CD14-positive monocyte (primary cell): ENCODE results near the gene LTBP1. TPM values are rescaled to one million over a fixed set of nuclear protein-coding genes. Genes with fewer than 3 reads are reported as not detected.

ENCODE experiments used
- DNase-seq, 3 donors: peaks; one replicate each; pipeline ENCODE4 v3.0.0-alpha.2; 2011 to 2022
- H2AFZ ChIP-seq: 2 replicates; pipeline ENCODE4 v1.6.0; 2012; ENCODE audit warnings: mild to moderate bottlenecking, low read depth, low read length, inconsistent platforms; ENCODE audit not compliant: insufficient read depth, poor library complexity, severe bottlenecking
- H3K27ac ChIP-seq, 2 donors: 1 replicate in 1 of 2; 2 replicates in 1 of 2; pipeline ENCODE4 v1.5.1; 2012 to 2013; ENCODE audit warnings: low read length in 2 of 2, control low read depth in 1 of 2, inconsistent platforms in 1 of 2, low read depth in 1 of 2, mild to moderate bottlenecking in 1 of 2
- H3K27me3 ChIP-seq, 2 donors: one replicate each; pipeline versions ENCODE4 v1.6.0 to v1.6.1; 2011 to 2013; ENCODE audit warnings: low read length in 2 of 2; ENCODE audit not compliant: control insufficient read depth in 2 of 2, insufficient read depth in 2 of 2
- H3K36me3 ChIP-seq, 2 donors: replicated peaks in 1 of 2; 1 replicate in 1 of 2; 2 replicates in 1 of 2; pipeline versions ENCODE4 v1.5.1 to v1.6.1; 2012 to 2013; ENCODE audit warnings: low read length in 2 of 2, control low read depth in 1 of 2, inconsistent platforms in 1 of 2, mild to moderate bottlenecking in 1 of 2; ENCODE audit not compliant: insufficient read depth in 2 of 2, control insufficient read depth in 1 of 2
- H3K4me1 ChIP-seq, 2 donors: 1 replicate in 1 of 2; 2 replicates in 1 of 2; pipeline versions ENCODE4 v1.5.1 to v1.6.1; 2012 to 2013; ENCODE audit warnings: low read length in 2 of 2, control low read depth in 1 of 2, inconsistent platforms in 1 of 2, mild to moderate bottlenecking in 1 of 2, moderate library complexity in 1 of 2; ENCODE audit not compliant: insufficient read depth in 2 of 2, control insufficient read depth in 1 of 2
- H3K4me2 ChIP-seq: replicated peaks from 2 replicates; pipeline ENCODE3; 2012; ENCODE audit warnings: low read length, moderate library complexity, mild to moderate bottlenecking; ENCODE audit not compliant: poor library complexity, severe bottlenecking; ENCODE audit errors: extremely low read depth
- H3K4me3 ChIP-seq, 3 experiments: fragments of 200-600 bp in 1 of 3; sonication (generic) in 1 of 3; replicated peaks in 1 of 3; 1 replicate in 2 of 3; 2 replicates in 1 of 3; pipeline ENCODE4 v1.5.1; 2011 to 2013; ENCODE audit warnings: low read length in 3 of 3, mild to moderate bottlenecking in 3 of 3, control low read depth in 2 of 3, low read depth in 2 of 3, inconsistent platforms in 1 of 3, moderate library complexity in 1 of 3
- H3K79me2 ChIP-seq: 2 replicates; pipeline ENCODE4 v1.6.0; 2012; ENCODE audit warnings: mild to moderate bottlenecking, control low read depth, inconsistent platforms, low read length, moderate library complexity; ENCODE audit not compliant: insufficient read depth
- H3K9ac ChIP-seq: 2 replicates; pipeline ENCODE4 v1.6.0; 2017; ENCODE audit warnings: low read length, mild to moderate bottlenecking; ENCODE audit not compliant: insufficient read depth, poor library complexity, severe bottlenecking
- H3K9me3 ChIP-seq, 2 donors: replicated peaks in 1 of 2; 1 replicate in 1 of 2; 2 replicates in 1 of 2; pipeline versions ENCODE4 v1.5.1 to v1.6.1; 2012 to 2013; ENCODE audit warnings: low read length in 2 of 2, control low read depth in 1 of 2; ENCODE audit not compliant: control insufficient read depth in 1 of 2, insufficient read depth in 1 of 2
- H4K20me1 ChIP-seq: 2 replicates; pipeline ENCODE4 v1.6.0; 2012; ENCODE audit warnings: mild to moderate bottlenecking, low read length, control low read depth, moderate library complexity; ENCODE audit not compliant: insufficient read depth
- H3K27ac Mint-ChIP-seq, 7 donors: one replicate each; pipeline ENCODE4 v1.8.0; 2020; ENCODE audit warnings: mild to moderate bottlenecking in 7 of 7, mixed read lengths in 7 of 7, moderate library complexity in 6 of 7, inconsistent platforms in 2 of 7
- H3K27me3 Mint-ChIP-seq, 3 donors: one replicate each; pipeline ENCODE4 v1.8.0; 2021 to 2022; ENCODE audit warnings: low read depth in 3 of 3, mild to moderate bottlenecking in 3 of 3, mixed read lengths in 3 of 3, moderate library complexity in 3 of 3, inconsistent platforms in 1 of 3
- H3K36me3 Mint-ChIP-seq, 2 donors: one replicate each; pipeline ENCODE4 v1.8.0; 2020; ENCODE audit warnings: mixed read lengths in 2 of 2, inconsistent platforms in 1 of 2, mild to moderate bottlenecking in 1 of 2
- H3K4me1 Mint-ChIP-seq: one replicate; pipeline ENCODE4 v1.8.0; 2020; ENCODE audit warnings: mild to moderate bottlenecking, mixed read lengths
- H3K4me3 Mint-ChIP-seq, 2 donors: one replicate each; pipeline ENCODE4 v1.8.0; 2020; ENCODE audit warnings: mild to moderate bottlenecking in 2 of 2, mixed read lengths in 2 of 2, moderate library complexity in 1 of 2
- H3K9me3 Mint-ChIP-seq, 7 donors: one replicate each; pipeline ENCODE4 v1.8.0; 2020 to 2022; ENCODE audit warnings: mixed read lengths in 7 of 7, mild to moderate bottlenecking in 6 of 7, moderate library complexity in 6 of 7, inconsistent platforms in 2 of 7
- CTCF ChIP-seq: fragments of 200-600 bp; IDR thresholded peaks from one replicate; pipeline ENCODE4 v1.8.0; 2022; ENCODE audit warnings: antibody characterized with exemption, mild to moderate bottlenecking
- WGBS: methylation state at CpG from one replicate; pipeline ENCODE4 v1.1.5; 2013; ENCODE audit warnings: missing lambda C conversion rate; ENCODE audit not compliant: insufficient coverage; 5-methylcytosine and 5-hydroxymethylcytosine counted together
- intact Hi-C, 2 donors: fragments of 100-400 bp; cut with micrococcal nuclease; formaldehyde crosslinking; loops; one replicate each; pipeline versions ENCODE4 v1.15.0 to v1.15.1; 2023
- polyA plus RNA-seq, 3 donors: library from polyadenylated mRNA; depleted of rRNA in 1 of 3; unstranded in 2 of 3; stranded (reverse) in 1 of 3; fragments of 300-500 nt in 2 of 3; fragments of >200 nt in 1 of 3; fragmentation: Illumina TruSeq in 2 of 3; gene quantifications; 1 replicate in 2 of 3; 2 replicates in 1 of 3; pipeline ENCODE4 v1.2.3, GENCODE V29; 2012 to 2021

The LTBP1 gene
- polyA plus RNA-seq, 3 donors = 0.18 to 0.24 TPM; not detected in 1

DNA sequence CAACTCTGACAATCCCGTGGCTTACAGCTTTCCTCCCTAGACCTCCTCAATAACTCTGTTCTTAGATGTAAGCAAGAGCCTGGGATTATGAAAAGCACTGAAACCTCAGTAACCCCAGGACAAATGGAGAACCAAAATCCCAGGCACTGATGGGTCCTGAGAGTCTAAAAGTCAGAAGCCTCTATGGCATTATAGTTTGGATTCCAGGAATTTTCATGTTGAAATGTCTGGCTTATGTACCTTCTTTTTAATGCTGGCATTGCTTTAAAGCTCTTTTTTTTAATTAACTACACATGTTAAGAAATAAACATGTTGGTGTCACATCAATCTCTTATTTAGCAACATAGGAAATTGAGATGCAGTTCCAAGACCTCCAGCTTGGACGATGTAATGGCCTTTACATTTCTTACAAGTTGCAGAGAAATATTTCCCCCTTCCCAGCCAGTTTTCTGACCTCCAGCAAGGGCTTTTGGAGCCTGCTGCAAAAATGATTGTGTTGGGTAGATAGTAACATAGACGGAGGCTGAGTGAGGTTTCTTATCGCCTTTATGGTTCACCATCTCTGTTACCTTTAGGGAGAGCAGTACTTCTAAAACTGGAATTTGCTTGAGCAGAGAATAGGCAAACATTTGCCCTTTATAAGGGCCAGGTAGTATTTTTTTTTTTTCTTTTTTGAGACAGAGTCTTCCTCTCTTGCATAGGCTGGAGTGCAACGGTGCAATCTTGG lies 444.9 kb downstream of the LTBP1 start:
- no peaks in the 10 kb centered on the region for H3K4me1 ChIP-seq
- no peak overlapping the region for H3K27ac ChIP-seq
- no peaks in the 10 kb centered on the region for H3K27me3 ChIP-seq
- H3K4me2 ChIP-seq = no peak overlapping the region
- H3K36me3 ChIP-seq = no peaks in the 10 kb centered on the region
- 100% methylated on average over 2 of the region's 5 CpGs for WGBS
- H3K9me3 ChIP-seq = no peaks in the 10 kb centered on the region
- no peak for DNase-seq
- peaks cover 0 to 4% (median 0%) of the 10 kb centered on the region in 3 donors for H3K27me3 Mint-ChIP-seq
- no peak overlapping the region for H3K9ac ChIP-seq
- TF ChIP-seq CTCF = no peak
- H3K27ac Mint-ChIP-seq = no peak overlapping the region
- no peak overlapping the region for H2AFZ ChIP-seq
- no peaks in the 10 kb centered on the region for H3K9me3 Mint-ChIP-seq
- no peak overlapping the region for H3K4me3 ChIP-seq
- no peaks in the 10 kb centered on the region for H3K79me2 ChIP-seq
- no peaks in the 10 kb centered on the region for H3K36me3 Mint-ChIP-seq
- no peak overlapping the region for H3K4me3 Mint-ChIP-seq
- intact Hi-C loops = no loop called here
- H4K20me1 ChIP-seq = no peaks in the 10 kb centered on the region
- no peaks in the 10 kb centered on the region for H3K4me1 Mint-ChIP-seq

GRCh38 chr2:33392366-33392765 lies 445.6 kb downstream of the LTBP1 start:
- DNase-seq = no peak
- no peak overlapping the region for H3K4me3 ChIP-seq
- Mint-ChIP-seq H3K4me1 (no peaks in the 10 kb centered on the region), H3K9me3 (no peaks in the 10 kb centered on the region), H3K4me3 (no peak overlapping the region), H3K36me3 (no peaks in the 10 kb centered on the region), H3K27ac (no peak overlapping the region), H3K27me3 (peaks cover 0 to 4% (median 0%) of the 10 kb centered on the region in 3 donors)
- no peaks in the 10 kb centered on the region for H3K9me3 ChIP-seq
- H3K9ac ChIP-seq = no peak overlapping the region
- H3K27me3 ChIP-seq = no peaks in the 10 kb centered on the region
- TF ChIP-seq CTCF = no peak
- H3K4me2 ChIP-seq = no peak overlapping the region
- H4K20me1 ChIP-seq = no peaks in the 10 kb centered on the region
- intact Hi-C loops = no loop called here
- no CpG with 5 or more reads among the region's 4 CpGs for WGBS
- no peaks in the 10 kb centered on the region for H3K79me2 ChIP-seq
- no peak overlapping the region for H2AFZ ChIP-seq
- H3K36me3 ChIP-seq = no peaks in the 10 kb centered on the region
- H3K27ac ChIP-seq = no peak overlapping the region
- no peaks in the 10 kb centered on the region for H3K4me1 ChIP-seq
